T-helper 22 cell (primary cell): ENCODE results near the gene GFER.
"Not testable (repeated sequence)": the region's sequence is repeated elsewhere in the genome, so short reads cannot be mapped to it uniquely, and the experiment has no call there.

Experiments used
- DNase-seq: peaks from one replicate; pipeline ENCODE4 v3.0.0-alpha.2; 2020; ENCODE audit warnings: low read depth

Gene GFER

DNA sequence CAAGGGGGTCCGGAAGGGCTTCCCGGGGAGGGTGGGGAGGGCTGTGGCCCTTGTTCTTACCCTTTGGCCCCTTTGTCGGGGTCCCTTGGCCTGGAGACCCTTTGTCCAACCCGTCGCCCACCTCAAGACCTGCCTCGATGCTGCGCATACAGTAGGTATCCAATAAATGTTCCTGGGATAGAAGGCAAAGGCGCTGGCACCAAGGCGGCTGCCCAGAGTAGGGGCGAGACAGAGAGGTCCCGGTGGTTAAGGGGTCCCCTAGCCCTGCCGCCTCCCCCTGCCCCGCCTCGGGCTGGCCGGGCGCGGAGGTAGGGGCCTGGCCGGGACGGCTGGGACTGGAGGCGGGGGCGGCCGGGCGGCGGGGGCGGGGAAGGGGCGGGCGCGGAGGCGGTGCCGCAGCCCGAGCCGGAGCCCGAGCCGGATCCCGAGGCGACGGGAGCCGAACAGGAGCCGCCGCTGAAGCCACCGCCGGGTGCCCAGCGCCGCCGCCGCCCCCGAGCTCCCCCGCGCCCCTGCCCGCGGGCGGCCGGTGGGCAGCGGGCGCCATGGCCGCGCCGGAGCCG, 42.5 kb downstream of the GFER start, which contains the start of gene NHERF2:
Gene NHERF2 (plus strand): TSS at position 442 of the 563 bp plus-strand sequence. CDS start 104 bp downstream, at position 546.
- DNase-seq: no peak

DNA sequence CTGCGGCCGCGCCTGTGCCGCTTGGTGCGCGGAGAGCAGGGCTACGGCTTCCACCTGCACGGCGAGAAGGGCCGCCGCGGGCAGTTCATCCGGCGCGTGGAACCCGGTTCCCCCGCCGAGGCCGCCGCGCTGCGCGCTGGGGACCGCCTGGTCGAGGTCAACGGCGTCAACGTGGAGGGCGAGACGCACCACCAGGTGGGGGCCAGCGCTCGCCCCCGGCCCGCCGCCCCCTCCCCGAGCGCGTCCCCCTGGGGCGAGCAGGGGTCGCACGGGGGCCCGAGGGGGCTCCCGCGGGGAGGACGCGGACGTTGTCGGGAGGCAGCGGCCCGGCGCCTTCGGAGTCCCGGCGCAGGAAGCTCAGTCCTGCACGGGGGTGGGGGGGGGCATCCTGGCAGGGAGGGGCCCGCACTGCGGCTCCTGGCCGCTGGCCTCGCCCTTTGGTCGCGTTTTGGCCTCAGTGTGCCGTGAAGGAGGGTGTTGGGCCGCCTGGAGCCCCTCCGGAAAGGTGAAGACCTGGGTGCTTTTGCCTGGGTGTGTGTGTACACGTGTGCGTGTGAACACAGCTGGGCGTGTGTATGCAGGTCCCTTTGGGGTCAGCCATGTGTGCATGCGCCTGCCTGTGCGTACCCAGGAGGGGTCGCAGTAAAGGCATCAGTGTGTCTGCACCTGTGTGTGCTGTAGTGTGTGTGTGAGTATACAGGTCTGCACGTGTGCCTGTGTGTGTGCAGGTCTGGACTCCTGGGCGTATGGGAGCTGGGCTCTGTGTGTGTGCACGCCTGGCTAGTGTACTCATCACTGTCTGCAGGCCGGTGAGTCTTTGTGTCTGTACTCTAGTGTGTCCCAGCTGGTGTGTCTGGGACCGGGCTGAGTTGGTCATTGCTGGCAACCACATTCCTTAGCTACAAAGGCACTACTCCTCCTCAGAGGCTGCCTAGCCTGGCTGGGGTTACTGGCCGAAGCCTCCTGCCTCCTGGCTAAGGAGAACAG, 43.3 kb downstream of the GFER start:
- DNase-seq: no peak

DNA sequence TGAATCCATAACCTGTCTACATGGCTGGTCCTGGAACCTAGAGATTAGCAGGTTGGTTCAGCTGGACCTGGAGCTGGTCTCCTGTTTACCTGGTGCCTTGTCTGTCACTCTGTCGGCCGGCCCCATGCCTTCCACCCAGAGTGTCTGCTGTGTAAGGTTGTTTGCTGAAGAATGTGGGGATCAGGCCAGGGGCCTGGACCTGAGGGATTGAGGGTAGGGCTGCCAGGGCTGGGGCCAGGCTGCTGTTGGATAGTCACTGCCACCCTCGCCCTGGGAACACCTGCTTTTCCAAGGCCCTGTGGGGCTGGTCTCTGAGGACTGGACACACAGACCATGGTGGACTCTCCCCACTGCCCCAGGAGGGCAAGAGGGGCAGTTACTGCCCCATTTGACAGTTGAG, 44.2 kb downstream of the GFER start:
- no peak for DNase-seq

DNA sequence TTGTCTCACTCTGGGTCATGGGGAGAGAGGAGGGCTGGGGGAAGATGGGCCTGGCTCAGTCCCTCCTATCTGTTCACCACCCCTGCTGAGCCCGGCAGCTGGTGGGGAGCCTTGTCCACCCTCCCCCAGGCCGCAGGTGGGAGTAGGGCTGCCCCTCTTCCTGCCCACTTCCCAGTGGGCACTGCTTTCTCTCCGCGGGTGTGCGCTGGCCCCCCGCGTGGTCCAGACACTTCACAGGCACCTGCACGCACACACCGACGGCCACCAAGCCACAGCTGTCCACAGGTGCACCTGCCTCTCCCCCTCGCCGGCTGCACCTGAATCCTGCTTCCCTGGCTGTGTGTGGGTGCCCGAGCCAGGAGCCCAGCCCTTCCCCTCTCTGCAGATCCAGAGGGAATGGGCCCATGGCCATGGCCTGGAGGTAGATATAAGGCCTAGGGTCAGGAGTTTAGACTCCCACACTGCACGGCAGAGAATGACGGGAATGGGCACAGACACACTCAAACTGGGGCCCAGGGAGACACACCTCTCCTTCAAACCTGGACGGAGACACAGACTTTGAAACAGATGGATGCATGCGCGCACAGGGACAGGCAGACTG, 44.7 kb downstream of the GFER start:
- no peak for DNase-seq

DNA sequence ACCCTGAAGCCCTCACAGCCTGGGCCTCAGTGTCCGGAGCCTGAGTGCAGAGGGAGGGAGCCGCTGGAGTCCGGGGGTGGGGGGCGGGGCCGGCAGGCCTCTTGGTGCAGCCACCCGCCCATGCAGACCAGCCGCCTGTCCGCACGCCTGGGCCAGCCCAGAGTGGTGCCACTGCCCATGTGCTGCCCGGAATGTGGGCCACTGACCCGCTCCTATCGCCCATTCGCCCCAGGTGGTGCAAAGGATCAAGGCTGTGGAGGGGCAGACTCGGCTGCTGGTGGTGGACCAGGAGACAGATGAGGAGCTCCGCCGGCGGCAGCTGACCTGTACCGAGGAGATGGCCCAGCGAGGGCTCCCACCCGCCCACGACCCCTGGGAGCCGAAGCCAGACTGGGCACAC, 45.4 kb downstream of the GFER start:
- DNase-seq: no peak

DNA sequence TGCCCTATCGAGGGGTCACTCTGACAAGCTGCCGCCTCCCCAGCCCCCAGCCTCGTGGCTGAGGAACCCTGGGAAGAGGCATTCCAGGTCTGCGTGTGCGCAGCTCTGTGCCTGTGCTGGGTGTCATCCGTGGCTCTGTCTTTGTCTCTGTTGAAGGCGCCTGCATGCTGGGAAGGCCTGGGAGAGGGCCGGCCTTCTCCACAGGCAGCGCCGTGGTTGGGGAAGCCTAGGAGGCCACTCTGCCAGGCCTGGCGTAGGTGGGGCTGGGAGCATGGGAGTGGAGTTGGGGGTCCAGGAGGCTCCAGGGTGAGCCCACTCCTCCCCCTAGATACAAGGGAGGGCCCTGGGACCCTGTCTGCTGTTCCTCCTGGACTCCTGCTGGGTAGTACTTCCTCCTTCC, 46.0 kb downstream of the GFER start:
- DNase-seq: no peak

DNA sequence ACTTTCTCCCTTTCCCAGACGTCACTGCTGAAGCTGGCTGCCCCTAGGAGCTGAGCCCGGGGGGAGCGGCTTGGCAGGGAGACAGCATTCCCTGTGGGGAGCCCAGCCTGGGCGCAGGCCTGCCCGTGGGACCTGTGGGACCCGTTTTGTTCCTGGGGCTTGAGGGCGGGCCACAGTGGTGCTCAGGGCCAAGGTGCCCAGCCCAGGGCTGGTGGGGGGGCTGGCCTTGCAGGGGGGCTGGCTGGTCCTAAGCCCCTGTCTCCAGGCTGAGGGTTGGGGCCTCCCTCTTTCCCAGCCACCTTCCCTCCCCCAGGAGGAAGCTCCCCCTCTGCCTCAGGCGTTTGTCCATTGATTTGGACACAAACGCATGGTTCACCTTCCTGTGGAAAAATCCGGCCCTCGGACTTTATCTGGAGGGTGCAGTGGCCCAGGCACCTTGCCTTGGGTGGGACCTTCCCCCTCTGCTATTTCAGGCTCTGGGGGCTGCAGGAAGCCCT, 47.1 kb downstream of the GFER start:
- no peak for DNase-seq

DNA sequence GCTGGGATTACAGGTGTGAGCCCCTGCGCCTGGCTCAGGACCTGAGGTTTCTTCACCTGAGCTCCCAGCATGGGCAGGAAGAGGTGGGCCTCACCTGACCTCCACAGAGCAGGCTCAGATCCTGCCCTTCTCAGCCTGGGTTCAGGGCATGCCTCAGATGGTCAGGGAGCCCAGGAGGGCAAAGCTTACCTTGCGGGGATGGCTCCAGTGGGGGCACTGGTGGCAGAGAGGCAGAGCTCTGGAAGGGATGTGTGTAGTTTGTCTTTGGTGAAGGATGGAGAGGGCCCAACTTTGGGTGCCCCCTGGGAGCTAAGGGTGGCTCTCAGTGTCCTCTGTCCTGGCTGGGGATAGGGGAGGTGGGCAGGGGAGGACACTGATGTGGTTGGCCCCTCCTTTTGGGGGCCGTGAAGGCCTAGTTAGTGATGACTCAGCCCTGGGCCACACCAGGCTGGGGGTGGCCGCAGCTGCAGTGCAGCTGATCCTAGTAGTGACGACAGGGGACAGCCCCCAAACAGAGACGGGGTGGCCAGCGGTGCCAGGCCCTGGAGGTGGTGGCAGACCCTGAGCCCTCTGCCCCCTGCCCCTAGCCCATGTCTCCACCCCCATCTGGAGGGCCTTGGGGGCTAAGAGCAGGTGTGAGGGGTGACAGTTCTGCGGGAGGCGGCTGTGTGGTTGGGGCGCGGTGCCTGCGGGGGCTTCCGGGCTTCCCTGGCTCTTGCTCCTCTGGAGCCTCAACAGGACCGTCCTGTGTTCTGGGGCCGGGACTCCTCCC, 48.5 kb downstream of the GFER start:
- no peak for DNase-seq

DNA sequence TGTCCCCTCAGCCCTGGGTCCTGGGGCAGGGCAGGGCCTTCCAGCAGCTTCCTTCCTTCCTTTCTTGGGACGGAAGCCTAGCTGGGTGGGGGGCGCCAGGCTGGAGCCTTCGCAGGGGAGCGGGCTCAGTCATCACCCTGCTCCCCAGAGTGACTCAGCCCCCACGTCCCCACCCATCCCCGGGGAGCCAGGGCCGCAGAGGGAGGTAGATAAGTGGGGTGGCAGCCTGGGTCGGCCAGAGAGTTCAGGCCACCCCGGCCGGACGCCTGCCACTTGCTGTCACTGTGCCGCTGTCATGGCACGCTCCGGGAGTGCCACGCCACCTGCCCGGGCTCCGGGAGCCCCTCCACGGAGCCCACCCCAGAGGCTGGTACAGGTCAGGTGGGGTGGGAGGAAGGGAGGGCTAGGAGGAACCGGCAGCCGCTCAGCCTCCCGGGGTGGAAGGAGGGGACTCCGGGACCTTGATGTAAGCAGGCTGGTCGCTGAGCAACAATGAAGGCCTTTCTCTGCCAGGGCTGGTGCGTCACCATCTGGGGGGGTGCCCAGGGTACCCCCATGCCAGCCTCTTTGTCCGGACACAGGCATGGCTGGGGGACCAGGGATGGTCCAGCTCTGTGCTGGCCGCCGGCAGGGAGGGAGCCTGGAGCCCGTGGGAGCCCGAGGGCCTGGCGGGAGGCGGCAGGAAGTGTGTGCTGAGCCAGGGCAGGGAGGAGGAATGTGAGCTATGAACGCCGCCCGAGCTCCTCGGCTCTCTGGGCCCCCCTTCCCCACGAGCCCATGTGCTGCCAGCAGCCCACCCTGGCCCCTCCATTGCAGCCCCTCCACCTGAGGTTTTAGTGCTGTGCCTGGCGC, 49.3 kb downstream of the GFER start:
- no peak for DNase-seq

DNA sequence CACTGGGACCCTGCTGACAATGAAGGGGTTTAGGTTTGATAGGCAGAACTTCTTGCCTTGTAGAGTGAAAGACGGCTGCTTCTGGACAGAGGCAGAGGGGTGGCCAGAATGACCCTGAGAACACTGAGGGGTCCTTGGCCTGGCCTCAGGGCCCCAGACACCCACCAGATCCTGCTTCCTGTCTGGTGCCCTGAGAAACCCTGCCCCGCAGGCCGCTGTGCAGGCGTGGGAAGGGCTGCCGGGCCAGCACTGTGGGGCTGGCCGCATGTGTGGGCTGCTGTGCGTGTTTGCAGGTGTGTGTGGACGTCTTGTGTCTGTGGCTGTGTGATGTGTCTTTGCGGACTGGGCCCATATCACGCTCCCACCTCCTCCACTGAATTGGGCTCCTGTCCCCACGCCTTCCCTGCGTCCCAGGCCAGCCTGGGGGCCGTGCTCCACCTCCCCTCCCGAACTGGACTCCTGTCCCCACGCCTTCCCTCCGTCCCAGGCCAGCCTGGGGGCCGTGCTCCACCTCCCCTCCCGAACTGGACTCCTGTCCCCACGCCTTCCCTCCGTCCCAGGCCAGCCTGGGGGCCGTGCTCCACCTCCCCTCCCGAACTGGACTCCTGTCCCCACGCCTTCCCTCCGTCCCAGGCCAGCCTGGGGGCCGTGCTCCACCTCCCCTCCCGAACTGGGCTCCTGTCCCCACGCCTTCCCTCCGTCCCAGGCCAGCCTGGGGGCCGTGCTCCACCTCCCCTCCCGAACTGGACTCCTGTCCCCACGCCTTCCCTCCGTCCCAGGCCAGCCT, 50.1 kb downstream of the GFER start:
- not testable (repeated sequence) for DNase-seq

DNA sequence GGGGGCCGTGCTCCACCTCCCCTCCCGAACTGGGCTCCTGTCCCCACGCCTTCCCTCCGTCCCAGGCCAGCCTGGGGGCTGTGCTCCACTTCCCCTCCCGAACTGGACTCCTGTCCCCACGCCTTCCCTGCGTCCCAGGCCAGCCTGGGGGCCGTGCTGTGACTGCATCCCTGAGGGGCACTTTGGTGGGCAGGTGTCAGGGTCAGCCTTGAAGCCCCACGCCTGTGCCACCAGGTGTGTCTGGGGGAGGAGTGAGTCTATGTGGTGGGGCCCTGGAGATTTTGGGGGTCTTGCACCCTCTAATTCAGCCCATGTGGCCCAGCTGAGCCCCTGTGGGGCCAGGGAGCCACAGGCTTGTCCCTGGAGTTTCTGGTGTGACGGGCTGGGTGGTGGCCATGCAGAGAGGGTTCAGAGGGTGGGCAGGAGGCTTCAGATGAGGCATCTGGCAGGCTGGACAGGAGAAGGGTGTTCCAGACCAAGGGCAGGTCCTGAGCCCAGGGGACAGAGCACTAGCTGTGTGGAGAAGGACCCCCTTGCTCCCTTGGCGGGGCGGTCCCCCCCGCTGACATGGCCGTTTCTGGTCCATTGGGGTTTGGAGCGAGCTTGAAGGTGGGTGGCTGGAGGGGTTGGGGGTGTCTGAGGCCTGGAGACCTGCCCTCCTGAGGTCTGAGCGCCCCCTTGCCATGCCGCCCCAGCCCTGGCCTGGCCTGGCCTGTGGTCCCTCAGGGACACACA, 50.9 kb downstream of the GFER start:
- no peak for DNase-seq

DNA sequence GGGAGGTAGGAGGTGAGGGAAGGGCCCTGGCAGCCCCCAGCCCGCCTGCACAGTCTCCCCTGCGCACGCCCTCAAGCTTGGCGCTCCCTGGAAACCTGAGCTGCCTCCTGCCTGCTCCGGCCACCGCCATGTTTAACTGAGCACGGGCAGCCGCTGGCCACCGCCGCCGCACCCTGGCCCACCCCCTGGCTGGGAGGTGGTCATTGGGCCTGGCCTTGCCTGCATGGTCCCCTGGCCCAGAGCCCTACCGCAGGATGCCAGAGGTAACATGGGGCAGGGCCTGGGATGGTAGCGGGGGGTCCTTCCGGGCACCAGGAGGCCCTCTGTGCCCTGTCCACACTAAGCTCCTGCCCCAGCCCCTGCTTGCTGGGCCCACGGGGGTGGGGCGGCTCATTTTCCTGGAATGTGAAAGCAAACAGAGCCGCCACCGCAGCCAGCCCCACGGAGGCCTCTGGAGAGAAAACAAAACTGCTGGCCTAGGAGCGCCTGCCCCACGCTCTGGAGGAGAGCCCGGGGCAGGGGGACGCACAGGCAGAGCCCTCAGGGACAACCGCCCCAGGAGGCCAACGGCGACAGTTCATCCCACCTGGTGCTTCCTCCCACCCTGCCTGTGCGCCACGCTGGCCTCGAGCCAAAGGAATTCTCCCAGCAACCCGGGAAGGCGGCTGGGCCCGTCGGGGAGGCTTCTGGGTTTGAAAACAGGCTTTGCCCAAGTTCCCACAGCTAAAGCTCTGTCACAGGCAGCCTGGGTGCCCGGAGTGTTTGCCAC, 51.6 kb downstream of the GFER start:
- DNase-seq: no peak

DNA sequence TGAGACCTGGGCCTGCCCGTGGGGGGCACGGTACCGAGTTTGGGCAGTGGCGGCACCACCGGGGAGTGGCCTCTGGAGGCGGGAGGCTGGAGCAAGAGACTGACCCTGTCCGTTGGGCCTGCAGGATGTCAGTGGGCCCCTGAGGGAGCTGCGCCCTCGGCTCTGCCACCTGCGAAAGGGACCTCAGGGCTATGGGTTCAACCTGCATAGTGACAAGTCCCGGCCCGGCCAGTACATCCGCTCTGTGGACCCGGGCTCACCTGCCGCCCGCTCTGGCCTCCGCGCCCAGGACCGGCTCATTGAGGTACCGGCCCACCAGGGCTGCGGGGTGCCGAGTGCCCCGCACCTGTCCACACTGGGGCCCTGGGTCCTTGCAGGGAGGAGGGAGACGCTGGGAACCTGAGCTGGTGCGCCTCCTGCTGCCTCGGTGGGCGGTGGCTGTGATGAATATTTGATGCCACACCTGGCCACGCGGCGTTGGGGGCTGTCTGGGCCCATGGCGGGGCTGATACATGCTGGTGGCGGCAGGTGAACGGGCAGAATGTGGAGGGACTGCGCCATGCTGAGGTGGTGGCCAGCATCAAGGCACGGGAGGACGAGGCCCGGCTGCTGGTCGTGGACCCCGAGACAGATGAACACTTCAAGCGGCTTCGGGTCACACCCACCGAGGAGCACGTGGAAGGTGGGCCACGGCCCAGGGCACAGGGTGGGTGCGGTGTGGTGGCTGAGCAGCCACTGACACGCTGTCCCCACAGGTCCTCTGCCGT, 52.4 kb downstream of the GFER start:
- DNase-seq: no peak

DNA sequence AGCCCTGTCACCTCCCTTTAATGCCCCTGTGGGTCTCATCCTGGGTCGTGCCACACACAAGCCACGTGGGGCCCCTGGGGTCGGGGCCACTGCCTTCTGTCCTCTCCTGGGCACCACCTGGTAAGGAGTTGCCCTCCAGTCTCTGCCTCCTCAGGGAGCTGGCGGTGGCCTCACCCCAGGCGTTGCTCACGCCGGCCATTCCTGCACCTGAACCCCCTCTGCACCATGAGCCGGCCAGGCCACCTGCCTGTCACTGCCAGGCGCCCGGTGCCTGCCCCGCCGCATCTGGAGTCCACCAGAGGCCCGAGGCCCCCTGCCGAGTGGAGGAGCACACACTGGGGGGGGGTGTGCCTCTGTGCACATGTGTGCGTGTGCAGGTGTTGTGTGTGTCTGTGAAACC, 53.1 kb downstream of the GFER start:
- DNase-seq: no peak
